Measurements from ENCODE around the gene GIPR. TPM values are rescaled to one million over a fixed set of nuclear protein-coding genes. Genes with fewer than 3 reads are reported as not detected.

Gene GIPR
- total RNA-seq, 1 experiment from 2014 or later, result 0.61 TPM

DNA sequence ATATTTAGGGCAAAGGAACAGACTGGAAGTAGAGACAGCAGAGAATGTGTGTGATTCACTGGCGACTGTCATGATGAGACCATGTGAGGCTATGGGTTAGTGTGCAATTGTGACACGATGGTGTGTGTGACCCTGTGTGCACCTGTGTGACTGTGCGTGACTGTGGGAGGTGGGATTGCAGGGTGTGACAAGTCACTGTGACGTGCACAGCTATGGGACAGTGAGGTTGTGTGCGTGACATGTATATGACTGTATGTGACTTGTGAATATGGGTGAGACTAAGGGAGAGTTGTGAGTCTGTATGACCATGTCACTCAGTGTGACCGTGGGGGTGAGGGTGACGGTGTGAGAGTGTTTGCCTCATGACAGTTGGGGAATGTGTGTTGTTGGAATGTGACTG lies 3.4 kb upstream of the GIPR start:
- no peak overlapping the region for H3K27ac ChIP-seq (ENCODE audit: insufficient read length, low read depth, low read length)
- no peak overlapping the region for H4K8ac ChIP-seq (replicated peaks; ENCODE audit: insufficient read length, low read depth, low read length)
- H4K5ac ChIP-seq (ENCODE audit: insufficient read length, low read depth, low read length), result no peak overlapping the region
- H4K20me1 ChIP-seq (ENCODE audit: control insufficient read depth, insufficient read depth, insufficient read length), result no peaks in the 10 kb centered on the region
- no peak overlapping the region for H2BK15ac ChIP-seq (ENCODE audit: low read depth, low read length)
- H2BK20ac ChIP-seq (ENCODE audit: low read depth, low read length, poor library complexity, severe bottlenecking), result no peak overlapping the region
- H3K9ac ChIP-seq (ENCODE audit: extremely low read depth, insufficient read length, low read length), result no peak overlapping the region
- no peaks in the 10 kb centered on the region for H3K36me3 Mint-ChIP-seq (ENCODE audit: insufficient read depth in 1 of 3, low read depth in 3 of 3)
- H3K27ac Mint-ChIP-seq, result no peak overlapping the region
- no peak overlapping the region for H2BK12ac ChIP-seq (ENCODE audit: insufficient read length, low read depth, low read length)
- WGBS (ENCODE audit: extremely low coverage, insufficient read length, low lambda C conversion rate), result no CpG with 5 or more reads among the region's 7 CpGs
- H3K56ac ChIP-seq (ENCODE audit: insufficient read length, low read depth, low read length), result no peak overlapping the region
- H2BK120ac ChIP-seq (ENCODE audit: low read depth, low read length, poor library complexity, severe bottlenecking), result no peak overlapping the region
- no peak overlapping the region for H2AK5ac ChIP-seq (ENCODE audit: insufficient read length, low read length)
- H4K91ac ChIP-seq (ENCODE audit: insufficient read length, low read depth, low read length), result no peak overlapping the region
- H3K9me3 ChIP-seq (ENCODE audit: control insufficient read depth, low read depth, low read length), result no peaks in the 10 kb centered on the region
- peaks cover 13% of the 10 kb centered on the region for H3K23me2 ChIP-seq (ENCODE audit: insufficient read length, low read depth, low read length, poor library complexity, severe bottlenecking)
- no peak overlapping the region for H3K4ac ChIP-seq (ENCODE audit: low read depth, low read length)
- no peak overlapping the region for H2BK5ac ChIP-seq (ENCODE audit: insufficient read length, low read length)
- no peak overlapping the region for H3K14ac ChIP-seq (ENCODE audit: insufficient read depth, low read length)
- H3K4me1 ChIP-seq (ENCODE audit: insufficient read depth, low read length), result peaks cover 2% of the 10 kb centered on the region; the same call in 1 of the 2 replicates
- no peak overlapping the region for H3K23ac ChIP-seq (ENCODE audit: insufficient read length, low read depth, low read length)
- peaks cover 0 to 3% of the 10 kb centered on the region in 2 experiments; a peak in 1 of 5 replicates for H3K9me3 Mint-ChIP-seq
- H3T11ph ChIP-seq (ENCODE audit: low read length), result no peak overlapping the region
- H3K18ac ChIP-seq (ENCODE audit: insufficient read length, low read depth, low read length), result no peak overlapping the region
- no peak overlapping the region for H3K4me3 Mint-ChIP-seq
- H3K79me1 ChIP-seq (ENCODE audit: insufficient read depth, low read depth, low read length, poor library complexity, severe bottlenecking), result no peaks in the 10 kb centered on the region
- H2AFZ ChIP-seq (ENCODE audit: low read length), result no peak overlapping the region
- H3K4me2 ChIP-seq (ENCODE audit: insufficient read depth, insufficient read length, low read length), result no peak overlapping the region
- peaks cover 38% of the 10 kb centered on the region for H3K27me3 Mint-ChIP-seq (ENCODE audit: low read depth)
- TF ChIP-seq CTCF (conservative IDR thresholded peaks at IDR 0.05), result no peak
- H3K79me2 ChIP-seq (ENCODE audit: insufficient read depth, low read length), result no peaks in the 10 kb centered on the region
- peaks cover 14 to 20% of the 10 kb centered on the region in 2 experiments for H3K4me1 Mint-ChIP-seq
- peaks cover 9% of the 10 kb centered on the region; the same call in 1 of the 2 replicates for H3K27me3 ChIP-seq (ENCODE audit: insufficient read depth, low read length)
- DNase-seq, result no peak

All from H9 (cell line).